GM18519 (cell line): ENCODE data around the gene SCLY.

ENCODE experiments used
- ATAC-seq: cut with Tn5 transposase; IDR thresholded peaks from one replicate; pipeline ENCODE4 v1.9.1; 2021; ENCODE audit warnings: mild to moderate bottlenecking, moderate library complexity; ENCODE audit not compliant: unreplicated experiment, low FRiP score

The SCLY gene

GRCh38 chr2:238123991-238124470, 63.2 kb downstream of the SCLY start:
- ATAC-seq: no peak

GRCh38 chr2:238124488-238125126, 63.8 kb downstream of the SCLY start:
- ATAC-seq: no peak

GRCh38 chr2:238125127-238125885, 64.5 kb downstream of the SCLY start:
- no peak for ATAC-seq

GRCh38 chr2:238126338-238126737, 65.5 kb downstream of the SCLY start:
- ATAC-seq: no peak

GRCh38 chr2:238126775-238127164, 66.0 kb downstream of the SCLY start:
- ATAC-seq: no peak

- no peak for ATAC-seq
Measured at GRCh38 chr2:238127165-238128060, 66.6 kb downstream of the SCLY start.

- no peak for ATAC-seq
Measured at GRCh38 chr2:238128061-238128440, 67.2 kb downstream of the SCLY start.

GRCh38 chr2:238128534-238129001, 67.8 kb downstream of the SCLY start:
- no peak for ATAC-seq

- ATAC-seq: no peak
Measured at GRCh38 chr2:238129166-238130010, 68.6 kb downstream of the SCLY start.

GRCh38 chr2:238130111-238130695, 69.4 kb downstream of the SCLY start:
- no peak for ATAC-seq

- no peak for ATAC-seq
Measured at GRCh38 chr2:238130696-238131628, 70.2 kb downstream of the SCLY start.

- ATAC-seq: no peak
Measured at GRCh38 chr2:238131761-238132462, 71.1 kb downstream of the SCLY start.

GRCh38 chr2:238132463-238133450, 72.0 kb downstream of the SCLY start:
- ATAC-seq: no peak

GRCh38 chr2:238133499-238134392, 72.9 kb downstream of the SCLY start:
- no peak for ATAC-seq

- ATAC-seq: no peak
Measured at GRCh38 chr2:238134393-238134785, 73.6 kb downstream of the SCLY start.

GRCh38 chr2:238135601-238136150, 74.9 kb downstream of the SCLY start:
- ATAC-seq: no peak
